A172 (cell line): ENCODE data around the gene ENTPD2. TPM values are rescaled to one million over a fixed set of nuclear protein-coding genes. Genes with fewer than 3 reads are reported as not detected.
"Not testable (repeated sequence)": the region's sequence is repeated elsewhere in the genome, so short reads cannot be mapped to it uniquely, and the experiment has no call there.

ENCODE experiments used
- DNase-seq: peaks from one replicate; pipeline ENCODE4 v3.0.0-alpha.2; 2015; ENCODE audit warnings: low spot score
- total RNA-seq: library from RNA; depleted of rRNA; stranded (reverse); fragments of >200 nt; shearing (Covaris generic); gene quantifications from 2 replicates; pipeline ENCODE4 v1.2.3, GENCODE V29; 2014

ENTPD2 gene
- total RNA-seq, 1 experiment from 2014 or later = not detected

DNA sequence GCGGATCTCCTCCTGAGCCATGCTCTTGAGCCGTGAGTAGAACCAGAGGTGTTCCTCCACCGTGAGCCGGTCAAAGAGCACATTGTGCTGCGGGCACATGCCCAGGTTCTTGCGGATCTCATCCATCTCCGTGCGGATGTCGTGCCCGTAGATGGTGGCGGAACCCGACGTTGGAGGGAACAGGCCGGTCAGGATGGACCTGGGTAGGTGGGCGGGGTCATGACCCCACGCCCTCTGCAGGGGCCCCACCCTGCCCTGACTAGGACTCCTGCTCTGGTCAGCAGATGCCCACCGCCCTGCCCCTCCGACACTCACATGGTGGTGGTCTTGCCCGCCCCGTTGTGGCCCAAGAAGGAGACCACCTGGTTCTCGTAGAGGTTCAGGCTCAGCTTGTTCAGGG, 37.9 kb downstream of the ENTPD2 start:
- no peak for DNase-seq

DNA sequence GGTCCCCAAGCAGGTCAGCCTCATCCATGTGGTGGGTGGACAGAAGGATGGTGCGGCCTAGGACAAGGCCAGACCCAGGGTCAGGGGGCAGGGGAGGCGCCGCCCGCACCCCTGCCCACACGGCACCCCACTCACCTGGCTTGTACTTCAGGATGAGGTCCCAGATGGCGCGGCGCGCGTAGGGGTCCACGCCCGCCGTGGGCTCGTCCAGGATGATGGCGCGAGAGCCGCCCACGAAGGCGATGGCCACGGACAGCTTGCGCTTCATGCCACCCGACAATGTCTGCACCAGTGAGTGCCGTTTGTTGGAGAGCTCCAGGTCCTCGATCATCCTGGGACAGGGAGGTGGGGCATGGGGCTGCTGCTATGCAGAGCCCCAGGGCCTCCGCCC, 38.3 kb downstream of the ENTPD2 start:
- no peak for DNase-seq

DNA sequence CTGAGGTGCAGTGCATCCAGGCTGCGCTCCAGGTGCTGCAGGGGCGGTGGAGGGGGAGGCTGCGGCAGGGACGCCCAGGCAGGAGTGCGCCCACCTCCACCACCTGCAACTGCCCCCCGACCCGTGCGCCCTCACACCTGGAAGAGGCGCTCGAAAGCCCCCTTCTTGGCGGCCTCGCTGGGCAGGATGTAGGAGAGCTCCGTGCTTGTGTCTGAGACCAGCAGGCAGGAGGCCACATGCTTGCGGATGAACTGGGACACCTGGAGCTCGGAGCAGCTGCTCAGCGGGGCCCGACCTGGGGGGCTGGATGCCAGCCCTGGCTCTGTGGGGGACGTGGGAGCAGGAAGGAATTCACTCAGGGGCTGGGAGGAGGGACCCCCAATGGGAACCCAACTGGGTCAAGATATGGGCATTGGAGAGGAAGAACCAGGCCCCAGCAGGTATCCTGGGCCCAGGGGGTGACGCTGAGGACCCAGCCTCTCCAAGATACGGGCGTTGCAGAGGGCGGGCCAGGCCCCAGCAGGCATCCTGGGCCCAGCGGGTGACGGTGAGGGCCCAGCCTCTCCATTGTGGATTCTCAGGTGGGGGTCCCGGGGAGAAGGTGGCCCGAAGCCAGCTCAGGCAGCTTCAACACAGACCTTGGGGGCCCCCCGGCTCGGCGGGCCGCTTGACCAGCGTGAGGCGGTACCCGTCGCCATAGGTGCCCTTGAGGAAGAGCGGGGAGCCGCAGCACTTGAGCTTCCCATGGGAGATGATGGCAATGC, 38.9 kb downstream of the ENTPD2 start:
- no peak for DNase-seq

DNA sequence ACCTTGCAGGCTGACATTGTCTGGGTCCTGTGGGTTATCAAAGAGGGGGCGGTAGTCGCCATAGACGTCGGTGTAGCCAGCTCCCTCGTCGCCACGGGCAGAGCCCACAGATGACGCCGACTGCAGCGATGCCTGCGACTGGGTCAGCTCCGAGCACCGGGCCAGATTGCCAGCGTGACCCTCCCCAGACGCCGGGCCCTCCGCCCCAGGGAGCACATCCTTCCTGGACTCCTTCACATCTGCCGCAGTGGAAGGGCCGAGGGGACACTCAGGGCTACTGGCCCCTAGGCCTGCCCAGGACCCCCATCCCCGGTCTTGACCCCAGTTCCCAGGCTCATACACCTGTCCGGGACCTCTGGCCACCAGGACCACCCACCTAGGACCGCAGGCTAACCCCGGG, 39.7 kb downstream of the ENTPD2 start:
- no peak for DNase-seq

DNA sequence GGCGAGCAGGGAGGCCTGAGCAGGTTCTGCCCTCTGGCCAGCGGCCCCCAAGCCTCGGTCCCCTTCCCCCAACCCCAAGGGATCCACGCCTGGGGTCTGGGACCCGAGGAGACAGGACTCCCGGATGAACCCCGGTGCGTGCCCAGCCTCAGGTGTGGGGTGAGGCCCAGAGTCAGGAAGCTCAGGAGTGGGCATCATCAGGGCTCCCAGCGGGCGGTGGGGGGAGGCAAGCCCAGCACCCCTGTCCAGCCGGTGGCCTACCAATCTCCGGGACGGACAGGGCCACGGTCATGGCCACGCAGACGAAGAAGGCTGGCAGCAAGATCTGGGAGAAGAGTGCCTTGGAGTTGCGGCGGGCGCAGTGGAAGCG, 40.3 kb downstream of the ENTPD2 start:
- DNase-seq = no peak

DNA sequence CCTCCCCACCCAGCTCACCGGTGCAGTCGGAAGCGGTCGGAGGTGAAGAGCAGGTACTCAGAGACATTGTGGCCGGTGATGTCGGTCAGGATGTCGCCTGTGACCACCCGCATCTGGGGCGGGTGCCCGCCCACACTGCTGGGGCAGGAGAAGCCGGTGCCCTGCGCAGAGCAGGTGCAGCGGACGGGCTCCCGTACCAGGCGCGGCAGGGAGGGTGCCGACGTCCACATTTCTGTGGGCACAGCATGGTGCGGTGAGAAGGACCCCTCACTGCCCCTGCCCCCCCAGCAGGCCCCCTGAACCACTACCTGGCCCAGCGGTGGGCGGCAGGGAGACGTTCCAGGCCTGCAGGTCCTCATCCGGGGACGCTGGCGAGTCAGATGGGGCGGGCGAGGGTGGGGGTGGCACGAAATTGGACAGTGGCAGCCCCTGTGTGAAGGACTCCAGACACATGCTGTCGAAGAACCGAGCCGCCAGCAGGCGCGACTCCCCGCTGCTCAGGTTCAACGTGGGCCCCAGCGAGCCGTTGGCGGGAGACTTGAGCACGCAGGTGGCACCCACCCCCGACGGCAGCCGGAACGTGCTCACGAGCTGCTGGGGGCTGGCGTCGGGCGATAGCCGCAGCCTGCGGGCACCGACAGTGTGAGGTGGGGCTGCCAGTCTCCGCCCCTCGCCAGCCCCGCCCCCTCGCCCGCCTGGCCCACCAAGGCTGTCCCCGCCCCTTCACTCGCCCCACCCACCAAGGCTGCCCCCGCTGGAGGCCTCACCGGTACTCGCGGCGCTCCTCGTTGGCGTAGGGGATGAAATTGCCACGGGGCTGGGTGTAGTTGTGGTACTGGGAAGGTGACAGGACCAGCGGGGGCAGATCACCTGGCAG, 40.9 kb downstream of the ENTPD2 start:
- no peak for DNase-seq

DNA sequence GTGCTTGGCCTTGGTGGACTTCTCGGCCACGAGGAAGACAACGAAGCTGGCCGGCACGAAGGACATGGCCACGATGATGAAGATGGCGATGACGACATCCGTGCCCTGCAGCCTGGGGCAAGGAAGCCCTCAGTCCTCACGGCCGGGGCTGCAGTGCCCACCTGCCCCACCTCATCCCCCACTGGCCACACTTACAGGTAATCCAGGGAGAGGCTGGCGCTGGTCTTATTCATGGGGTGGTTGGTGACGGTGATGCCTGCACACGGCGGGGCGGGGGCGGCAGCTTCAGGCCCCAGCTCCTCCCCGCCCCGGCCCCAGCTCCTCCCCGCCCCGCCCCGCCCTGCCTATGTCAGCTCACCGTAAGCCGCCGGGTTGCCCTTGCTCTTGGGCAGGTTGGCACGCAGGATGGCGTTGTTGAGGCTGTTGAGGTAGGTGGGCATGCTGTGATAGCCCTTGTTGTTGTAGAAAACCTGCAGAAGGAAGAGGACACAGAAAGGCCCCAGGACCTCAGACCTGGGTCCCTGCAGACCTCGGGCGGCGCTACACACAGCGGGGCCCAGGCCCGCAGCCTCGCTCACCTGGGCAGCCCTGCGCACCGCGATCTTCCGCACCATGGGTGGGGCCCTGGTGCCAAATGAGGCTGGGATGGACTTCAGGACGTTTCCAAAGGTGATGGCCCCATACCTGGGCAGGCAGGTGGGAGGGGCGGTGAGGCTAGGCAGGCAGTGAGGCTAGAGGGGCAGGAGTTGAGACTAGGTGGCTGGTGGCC, 41.8 kb downstream of the ENTPD2 start:
- no peak for DNase-seq

DNA sequence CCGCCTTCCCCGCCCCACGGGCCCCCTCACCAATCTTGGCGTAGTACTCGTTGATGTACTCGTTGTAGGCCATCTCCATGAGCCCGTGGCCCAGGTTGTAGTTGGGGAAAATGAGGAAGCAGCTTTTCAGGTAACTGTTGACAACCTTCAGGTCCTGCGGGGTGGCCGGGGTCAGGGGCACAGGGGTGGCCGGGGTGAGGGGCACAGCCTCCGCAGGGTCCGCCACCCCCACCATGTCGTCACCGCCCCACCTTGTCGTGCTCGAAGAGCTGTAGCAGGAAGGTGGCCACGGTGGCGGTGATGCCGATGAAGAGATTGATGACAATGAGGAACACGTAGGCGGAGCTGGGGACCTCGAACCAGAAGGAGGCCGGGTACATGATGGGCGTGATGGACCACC, 42.7 kb downstream of the ENTPD2 start:
- no peak for DNase-seq

DNA sequence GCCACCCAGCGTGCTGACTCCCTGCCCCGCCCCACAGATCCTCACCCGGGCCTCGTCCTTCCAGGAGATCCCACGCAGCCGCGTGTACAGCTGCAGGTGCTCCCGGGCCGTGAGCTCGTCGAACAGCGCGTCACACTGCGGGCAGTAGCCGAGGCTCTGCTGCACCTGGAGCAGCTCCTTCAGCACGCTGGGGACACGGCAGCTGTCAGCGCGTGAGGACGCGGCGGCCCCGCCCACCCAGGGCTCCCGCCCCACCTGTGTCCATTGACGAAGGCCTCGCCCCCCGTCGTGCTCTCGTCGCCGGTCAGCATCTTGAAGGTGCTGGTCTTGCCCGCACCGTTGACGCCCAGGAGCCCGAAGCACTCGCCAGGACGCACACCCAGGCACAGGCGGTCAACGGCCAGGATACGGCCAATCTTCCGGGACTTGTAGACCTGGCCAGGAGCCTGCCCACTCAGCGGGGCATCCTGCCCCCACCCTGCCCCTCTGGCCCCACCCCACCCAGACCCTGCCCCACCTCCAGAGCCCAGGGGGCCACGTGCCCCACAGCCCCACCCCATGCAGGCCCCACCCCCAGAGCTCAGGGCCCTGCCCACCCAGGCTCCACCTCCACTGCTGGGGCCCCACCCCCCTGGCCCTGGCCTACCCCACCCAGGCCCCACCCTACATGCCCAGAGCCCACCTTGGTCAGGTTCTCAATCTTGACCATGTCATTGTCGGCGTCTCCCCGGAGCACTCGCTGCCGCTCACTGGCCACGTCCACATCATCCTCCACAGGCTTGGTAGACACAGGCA, 43.7 kb downstream of the ENTPD2 start:
- no peak for DNase-seq

DNA sequence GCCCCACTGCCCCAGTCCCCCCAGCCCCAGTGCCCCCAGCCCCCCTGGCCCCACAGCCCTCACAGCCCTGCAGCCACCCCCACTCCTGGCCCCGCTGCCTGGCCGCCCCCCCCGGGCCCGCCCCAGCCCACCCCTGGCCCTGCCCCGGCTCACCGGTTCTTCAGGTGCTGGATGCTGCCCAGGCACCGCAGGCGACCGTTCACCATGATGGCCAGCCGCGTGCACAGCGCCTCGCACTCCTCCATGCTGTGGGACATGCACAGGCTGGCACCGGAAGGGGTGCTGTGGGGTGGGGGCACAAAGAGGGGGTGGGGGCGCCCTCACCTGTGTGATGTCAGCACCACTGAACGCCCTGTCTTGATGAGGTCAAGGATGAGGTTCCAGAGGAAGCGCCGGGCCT, 44.6 kb downstream of the ENTPD2 start:
- no peak for DNase-seq

DNA sequence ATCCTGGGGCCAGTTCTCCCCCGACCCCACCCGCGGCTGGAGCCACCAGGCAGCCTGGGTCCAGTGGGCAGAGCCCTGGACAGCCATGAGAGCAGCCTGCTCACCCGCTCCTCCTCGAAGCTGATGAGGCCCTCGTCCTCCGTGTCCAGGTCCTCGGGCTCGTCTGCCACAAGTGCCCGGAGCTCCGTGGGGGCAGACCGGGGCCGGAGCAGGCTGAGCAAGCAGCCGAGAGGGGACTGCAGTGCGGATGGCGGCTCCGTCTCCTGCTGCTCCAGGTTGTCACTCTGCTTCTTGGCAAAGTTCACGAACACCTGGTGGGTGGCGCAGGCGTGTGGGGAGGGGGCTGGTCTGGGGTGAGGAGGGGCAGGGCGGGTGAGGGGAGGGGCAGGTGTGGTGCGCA, 45.5 kb downstream of the ENTPD2 start:
- no peak for DNase-seq

DNA sequence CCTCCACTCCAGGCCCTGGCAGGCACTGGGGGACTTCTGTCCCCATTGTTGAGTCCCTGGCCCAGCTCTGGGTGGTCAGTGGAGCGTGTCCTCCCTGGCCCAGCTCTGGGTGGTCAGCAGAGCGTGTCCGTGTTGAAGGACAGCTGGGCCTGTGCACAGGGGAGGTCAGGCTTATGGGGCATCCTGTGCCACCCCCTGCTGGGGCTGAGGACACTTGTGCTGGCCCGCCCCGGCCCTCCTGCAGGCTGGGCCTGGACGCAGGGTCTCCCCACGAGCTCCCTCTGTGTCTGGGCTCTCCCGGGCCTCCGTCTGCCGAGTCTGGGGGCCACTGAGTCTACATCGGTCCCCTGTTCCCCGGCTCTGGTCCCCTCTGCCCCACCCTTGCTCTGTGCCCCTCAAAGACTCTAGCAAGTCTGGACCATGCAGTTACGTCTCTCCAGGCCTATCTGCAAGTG, 46.0 kb downstream of the ENTPD2 start:
- DNase-seq = no peak

DNA sequence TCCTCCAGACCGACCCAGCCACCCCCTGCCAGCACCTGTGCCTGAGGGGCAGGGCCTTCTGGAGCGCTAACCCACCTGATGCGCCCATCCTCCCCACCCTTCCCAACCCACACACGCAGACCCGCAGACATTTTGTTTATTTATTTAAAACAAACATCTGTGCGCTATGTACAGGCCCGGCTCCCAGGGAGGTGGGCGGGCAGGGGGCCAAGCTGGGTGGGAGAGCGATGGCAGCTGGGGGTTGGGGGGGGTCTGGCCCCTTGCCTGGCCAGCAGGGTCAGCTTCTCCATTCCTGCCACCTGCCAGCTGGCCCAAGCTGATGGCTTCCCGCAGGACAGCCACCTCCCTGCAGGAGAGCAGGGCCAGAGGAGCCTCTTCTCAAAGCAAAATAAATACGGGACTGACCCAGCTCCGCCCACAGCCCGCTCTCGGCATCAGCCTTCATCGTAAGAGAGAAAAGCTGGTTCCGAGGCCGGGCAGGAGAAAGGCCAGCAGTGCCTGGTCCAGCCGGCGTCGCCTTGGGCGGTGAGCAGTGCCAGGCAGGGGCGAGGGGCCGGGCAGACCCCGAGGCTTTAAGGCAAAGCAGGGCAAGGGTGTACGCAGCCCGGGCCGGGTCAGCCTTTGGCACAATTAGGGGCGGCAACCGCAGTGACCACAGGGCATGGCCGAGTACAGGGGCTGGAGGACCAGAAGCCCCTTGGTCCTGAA, 46.6 kb downstream of the ENTPD2 start:
- no peak for DNase-seq

DNA sequence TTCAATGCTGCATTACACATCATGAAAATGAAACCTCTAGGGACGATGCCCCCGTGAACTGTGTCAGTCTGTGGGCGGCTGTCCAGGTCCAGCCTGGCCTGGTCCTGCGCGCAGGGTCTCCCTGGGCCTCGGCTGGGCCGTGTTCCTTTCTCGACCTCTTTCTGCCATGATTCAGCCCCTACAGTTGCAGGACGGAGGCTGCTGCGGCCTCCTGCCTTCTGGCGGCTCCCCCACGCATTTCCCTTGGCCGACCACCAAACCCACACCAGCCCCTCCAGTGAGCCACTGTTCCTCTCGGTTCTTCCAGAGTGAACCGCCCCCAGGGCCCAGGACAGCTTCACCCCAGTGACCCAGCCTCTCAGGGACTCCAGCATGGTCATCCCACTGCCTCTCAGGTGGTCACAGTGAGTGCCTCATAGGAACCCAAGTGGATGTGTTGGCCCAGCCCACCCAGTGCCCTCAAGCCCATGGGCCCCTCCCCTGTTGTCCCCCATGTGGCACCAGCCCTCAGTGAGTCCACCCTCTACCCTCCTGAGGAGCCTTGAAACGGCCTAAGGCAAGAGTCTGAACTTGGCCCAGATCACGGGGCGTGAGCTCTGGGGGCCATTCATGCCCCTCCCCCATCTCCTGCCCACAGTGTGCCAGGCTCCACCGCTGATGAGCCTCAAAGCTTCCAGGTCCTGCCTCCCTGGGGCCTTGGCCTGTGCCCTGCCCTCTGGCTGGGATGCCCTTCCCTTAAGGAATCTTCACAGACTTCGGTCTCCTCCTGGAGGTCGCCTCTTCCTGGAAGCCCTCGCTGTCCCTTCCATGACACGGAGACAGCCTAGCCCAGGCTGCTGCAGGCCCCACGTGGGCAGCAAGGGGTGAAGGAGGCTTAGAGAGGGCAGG, 47.5 kb downstream of the ENTPD2 start:
- no peak for DNase-seq

DNA sequence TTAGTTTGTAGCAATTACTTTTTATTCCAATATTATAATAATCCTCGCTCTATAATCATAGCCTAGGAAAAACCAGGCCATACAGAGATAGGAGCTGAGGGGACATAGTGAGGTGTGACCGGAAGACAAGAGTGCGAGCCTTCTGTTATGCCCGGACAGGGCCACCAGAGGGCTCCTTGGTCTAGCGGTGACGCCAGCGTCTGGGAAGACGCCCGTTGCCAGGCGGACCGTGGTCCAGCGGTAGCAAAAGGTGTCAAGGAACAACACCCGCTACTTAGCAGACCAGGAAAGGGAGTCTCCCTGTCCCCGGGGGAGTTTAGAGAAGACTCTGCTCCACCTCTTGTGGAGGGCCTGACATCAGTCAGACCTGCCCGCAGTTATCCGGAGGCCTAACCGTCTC, 49.6 kb downstream of the ENTPD2 start:
- DNase-seq = not testable (repeated sequence)

DNA sequence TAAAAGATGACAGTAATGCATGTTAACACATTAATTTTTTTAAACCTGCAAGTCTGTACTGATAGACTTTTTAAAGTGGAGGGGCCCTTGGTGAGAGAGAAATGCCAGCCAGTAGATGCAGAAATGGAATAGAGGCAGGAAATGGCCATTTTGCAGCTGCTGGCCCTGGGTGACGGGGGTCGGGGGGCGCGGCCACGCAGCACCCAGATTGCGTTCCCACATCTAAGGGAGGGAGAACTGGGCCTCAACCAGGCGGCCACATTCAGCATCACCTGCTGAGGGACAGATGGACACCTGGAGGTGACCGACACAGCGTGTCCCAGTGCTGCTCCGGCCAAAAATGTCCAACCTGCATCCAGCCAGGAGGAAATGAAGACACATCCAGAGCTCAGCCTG, 51.2 kb downstream of the ENTPD2 start:
- DNase-seq = no peak

DNA sequence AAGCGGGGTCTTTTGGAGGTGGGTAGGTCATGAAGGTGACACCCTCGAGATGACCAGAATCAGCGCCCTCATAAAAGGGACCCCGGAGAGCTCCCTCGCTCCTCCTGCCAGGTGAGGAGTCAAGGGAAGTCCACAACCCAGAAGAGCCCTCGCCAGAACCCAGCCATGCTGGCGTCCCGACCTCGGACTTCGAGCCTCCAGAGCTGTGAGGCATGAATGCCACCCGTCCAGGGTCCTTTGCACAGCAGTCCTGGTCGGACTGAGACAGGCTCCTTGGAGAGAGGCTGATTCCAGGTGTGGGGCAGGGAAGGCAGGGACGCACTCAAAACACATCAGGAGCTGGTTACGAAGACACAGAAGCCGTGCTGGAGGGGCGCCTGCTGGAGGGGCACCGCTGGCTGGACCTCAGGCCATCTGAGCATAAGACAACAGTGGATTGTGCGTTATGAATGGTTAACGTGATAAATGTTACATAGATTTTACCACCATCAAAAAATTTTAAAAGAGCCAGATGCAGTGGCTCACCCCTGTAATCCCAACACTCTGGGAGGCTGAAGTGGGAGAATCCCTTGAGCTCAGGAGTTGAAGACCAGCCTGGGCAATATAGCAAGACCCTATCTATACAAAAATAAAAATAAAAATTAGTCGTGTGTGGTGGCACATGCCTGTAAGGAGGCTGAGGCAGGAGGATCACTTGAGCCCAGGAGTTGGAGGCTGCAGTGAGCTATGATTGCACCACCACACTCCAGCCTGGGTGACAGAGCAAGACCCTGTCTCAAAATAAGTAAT, 51.8 kb downstream of the ENTPD2 start:
- DNase-seq = no peak

DNA sequence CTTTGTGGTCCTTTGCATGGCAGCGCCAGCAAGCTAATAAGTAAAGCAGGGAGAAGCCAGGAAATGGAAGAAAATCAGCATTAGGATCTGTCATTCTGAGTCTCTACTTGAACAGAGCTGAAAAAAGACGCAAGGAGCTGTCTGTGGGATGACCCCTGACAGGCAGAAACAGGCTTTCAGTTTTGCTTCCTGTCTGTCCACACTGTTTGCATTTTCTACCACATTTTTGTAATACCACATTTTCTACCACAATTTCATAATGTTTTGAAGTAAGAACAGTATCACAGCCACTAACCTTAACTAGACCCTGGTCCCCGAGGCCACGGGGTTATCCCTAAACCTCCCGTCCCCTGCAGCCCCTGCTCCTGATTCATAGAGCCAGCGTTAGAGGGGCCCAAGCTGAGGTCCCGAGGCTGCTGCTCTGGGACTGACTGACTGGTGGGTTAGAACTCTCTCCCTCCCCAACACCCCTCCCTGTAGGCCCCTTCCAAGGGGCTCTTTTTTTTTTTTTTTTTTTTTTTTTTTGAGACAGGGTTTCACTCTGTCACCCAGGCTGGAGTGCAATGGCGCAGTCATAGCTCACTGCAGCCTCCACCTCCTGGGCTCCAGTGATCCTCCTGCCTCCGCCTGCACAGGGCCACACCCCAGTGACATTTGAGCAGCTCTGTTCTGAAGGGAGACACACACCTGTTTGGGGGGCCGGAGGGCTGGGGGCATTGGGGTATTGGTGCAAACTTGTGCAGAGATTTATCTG, 53.5 kb downstream of the ENTPD2 start:
- peak; percentile 48 for DNase-seq
